Small intestine (tissue), 7 donors: ENCODE measurements around the gene GRID2. TPM values are rescaled to one million over a fixed set of nuclear protein-coding genes. Genes with fewer than 3 reads are reported as not detected.

Source experiments
- DNase-seq, 2 donors: peaks; one replicate each; pipeline versions ENCODE4 v3.0.0 to v3.0.0-alpha.2; 2013
- FAIRE-seq: peaks from 2 replicates; lab custom pipeline; 2012; peaks lifted over from hg19 to GRCh38; lab: Jason Lieb, UNC
- H3K27ac ChIP-seq, 3 donors: one replicate each; pipeline ENCODE4 v1.5.1; 2013; ENCODE audit warnings: low read length in 2 of 3, mild to moderate bottlenecking in 2 of 3, control low read depth in 1 of 3, inconsistent platforms in 1 of 3, low read depth in 1 of 3, moderate library complexity in 1 of 3
- H3K27me3 ChIP-seq, 3 donors: one replicate each; pipeline ENCODE4 v1.6.1; 2013; ENCODE audit warnings: low read length in 3 of 3, inconsistent platforms in 1 of 3; ENCODE audit not compliant: control insufficient read depth in 3 of 3, insufficient read depth in 3 of 3
- H3K36me3 ChIP-seq, 3 donors: one replicate each; pipeline ENCODE4 v1.6.1; 2013; ENCODE audit warnings: low read length in 3 of 3, inconsistent platforms in 1 of 3, low read depth in 1 of 3, mild to moderate bottlenecking in 1 of 3, moderate library complexity in 1 of 3; ENCODE audit not compliant: control insufficient read depth in 3 of 3, insufficient read depth in 2 of 3
- H3K4me1 ChIP-seq, 3 donors: one replicate each; pipeline ENCODE4 v1.6.1; 2013; ENCODE audit warnings: low read length in 2 of 3, inconsistent platforms in 1 of 3, low read depth in 1 of 3, mild to moderate bottlenecking in 1 of 3, moderate library complexity in 1 of 3; ENCODE audit not compliant: control insufficient read depth in 3 of 3, insufficient read depth in 2 of 3
- H3K4me3 ChIP-seq, 3 donors: one replicate each; pipeline ENCODE4 v1.5.1; 2013; ENCODE audit warnings: low read length in 3 of 3, control low read depth in 1 of 3, inconsistent platforms in 1 of 3, low read depth in 1 of 3, mild to moderate bottlenecking in 1 of 3, moderate library complexity in 1 of 3
- H3K9me3 ChIP-seq, 2 donors: one replicate each; pipeline ENCODE4 v1.6.1; 2013; ENCODE audit warnings: low read depth in 1 of 2, low read length in 1 of 2; ENCODE audit not compliant: control insufficient read depth in 2 of 2, insufficient read depth in 1 of 2
- WGBS, 3 donors: extraction: QIAGEN DNeasy Blood & Tissue Kit; methylation state at CpG; one replicate each; pipeline ENCODE4 v1.1.7; 2013; 5-methylcytosine and 5-hydroxymethylcytosine counted together
- polyA plus RNA-seq, 4 donors: library from polyadenylated mRNA; stranded (reverse) in 3 of 4; unstranded in 1 of 4; fragments of 200-250 nt in 3 of 4; fragments of 120-200 nt in 1 of 4; gene quantifications; one replicate each; pipeline versions ENCODE4 v1.2.1 to v1.2.3, GENCODE V29; 2013
- donor health status: healthy with polysubstance abuse.
- donor health status: control.
- donor health status: control.
- donor health status: Bipolar disorder and iron deficiency.
- donor health status: healthy.

GRID2 gene
- polyA plus RNA-seq, 4 donors: 0.06 to 0.27 (median 0.21) TPM; not detected in 1

- no peak for DNase-seq
- H3K27me3 ChIP-seq: no peaks in the 10 kb centered on the region
- no peaks in the 10 kb centered on the region for H3K36me3 ChIP-seq
- no peaks in the 10 kb centered on the region for H3K4me1 ChIP-seq
- 64 to 83% (median 72%) methylated on average over 3 of the region's 3 CpGs for WGBS, 3 donors
- FAIRE-seq: no peak
- H3K9me3 ChIP-seq: no peaks in the 10 kb centered on the region
- no peak overlapping the region for H3K27ac ChIP-seq
- H3K4me3 ChIP-seq: no peak overlapping the region
Observed at GRCh38 chr4:92953462-92953861, 649.7 kb downstream of the GRID2 start.

GRCh38 chr4:92961881-92962280 lies 658.1 kb downstream of the GRID2 start:
- Histone ChIP-seq H3K27me3 (no peaks in the 10 kb centered on the region), H3K36me3 (no peaks in the 10 kb centered on the region), H3K4me1 (no peaks in the 10 kb centered on the region), H3K27ac (no peak overlapping the region), H3K9me3 (no peaks in the 10 kb centered on the region), H3K4me3 (no peak overlapping the region)
- no peak for DNase-seq
- no peak for FAIRE-seq
- 93 to 97% (median 95%) methylated on average over 2 of the region's 2 CpGs for WGBS, 3 donors

- Histone ChIP-seq H3K4me3 (no peak overlapping the region), H3K36me3 (no peaks in the 10 kb centered on the region), H3K27me3 (no peaks in the 10 kb centered on the region), H3K9me3 (no peaks in the 10 kb centered on the region), H3K27ac (no peak overlapping the region), H3K4me1 (no peaks in the 10 kb centered on the region)
- 92 to 96% (median 93%) methylated on average over 2 of the region's 2 CpGs for WGBS, 3 donors
- FAIRE-seq: no peak
- DNase-seq: no peak
Observed at GRCh38 chr4:92962831-92963230, 659.1 kb downstream of the GRID2 start.

GRCh38 chr4:92968556-92968955 lies 664.8 kb downstream of the GRID2 start:
- Histone ChIP-seq H3K36me3 (no peaks in the 10 kb centered on the region), H3K27me3 (no peaks in the 10 kb centered on the region), H3K9me3 (no peaks in the 10 kb centered on the region), H3K27ac (no peak overlapping the region), H3K4me1 (no peaks in the 10 kb centered on the region), H3K4me3 (no peak overlapping the region)
- WGBS, 3 donors: 73 to 84% (median 76%) methylated on average over 1 of the region's 1 CpG
- DNase-seq: no peak
- no peak for FAIRE-seq

- H3K9me3 ChIP-seq: no peaks in the 10 kb centered on the region
Observed at GRCh38 chr4:92968996-92969395, 665.2 kb downstream of the GRID2 start.

GRCh38 chr4:92969650-92970379 lies 666.0 kb downstream of the GRID2 start:
- H3K9me3 ChIP-seq: no peaks in the 10 kb centered on the region
- FAIRE-seq (peak; percentile 5), DNase-seq (peak in 1 of 2 donors; percentile 7)
- no peak overlapping the region for H3K27ac ChIP-seq
- H3K36me3 ChIP-seq: no peaks in the 10 kb centered on the region
- H3K27me3 ChIP-seq: no peaks in the 10 kb centered on the region
- no peaks in the 10 kb centered on the region for H3K4me1 ChIP-seq
- H3K4me3 ChIP-seq: no peak overlapping the region
- 70 to 79% (median 75%) methylated on average over 4 of the region's 4 CpGs for WGBS, 3 donors

More at GRCh38 chr4:92968996-92969395, 665.2 kb downstream of the GRID2 start:
- no peak overlapping the region for H3K4me3 ChIP-seq
- no peaks in the 10 kb centered on the region for H3K4me1 ChIP-seq
- no peak for FAIRE-seq
- DNase-seq: no peak
- 77 to 86% (median 82%) methylated on average over 1 of the region's 1 CpG for WGBS, 3 donors
- H3K27me3 ChIP-seq: no peaks in the 10 kb centered on the region
- H3K27ac ChIP-seq: no peak overlapping the region
- no peaks in the 10 kb centered on the region for H3K36me3 ChIP-seq

GRCh38 chr4:92970996-92971395 lies 667.2 kb downstream of the GRID2 start:
- no peaks in the 10 kb centered on the region for H3K9me3 ChIP-seq
- H3K36me3 ChIP-seq: no peaks in the 10 kb centered on the region
- no peak for DNase-seq
- H3K27ac ChIP-seq: no peak overlapping the region
- WGBS, 3 donors: 70 to 87% (median 84%) methylated on average over 1 of the region's 1 CpG
- H3K4me3 ChIP-seq: no peak overlapping the region
- no peaks in the 10 kb centered on the region for H3K27me3 ChIP-seq
- FAIRE-seq: no peak
- H3K4me1 ChIP-seq: no peaks in the 10 kb centered on the region

- no peak overlapping the region for H3K27ac ChIP-seq
- no peaks in the 10 kb centered on the region for H3K27me3 ChIP-seq
- H3K9me3 ChIP-seq: no peaks in the 10 kb centered on the region
- peaks cover 0 to 5% (median 0%) of the 10 kb centered on the region in 3 donors for H3K4me1 ChIP-seq
- FAIRE-seq (no peak), DNase-seq (peak; percentile 54 to 69)
- H3K36me3 ChIP-seq: no peaks in the 10 kb centered on the region
- no peak overlapping the region for H3K4me3 ChIP-seq
- WGBS, 3 donors: 36 to 59% (median 42%) methylated on average over 2 of the region's 2 CpGs
Observed at GRCh38 chr4:92988301-92988700, 684.5 kb downstream of the GRID2 start.
